HUES6 (cell line): Measurements from ENCODE around the gene PCDH1.
A peak's percentile ranks its signal among the peaks of the same experiment; 100 is the strongest.

Experiments
- H3K27ac ChIP-seq: 2 replicates; pipeline ENCODE4 v1.7.0; 2013; ENCODE audit warnings: low read depth, mild to moderate bottlenecking, low read length, inconsistent platforms
- H3K27me3 ChIP-seq: 2 replicates; pipeline ENCODE4 v1.6.1; 2013; ENCODE audit warnings: low read length; ENCODE audit not compliant: control insufficient read depth, insufficient read depth
- H3K36me3 ChIP-seq: 2 replicates; pipeline ENCODE4 v1.6.1; 2013; ENCODE audit warnings: low read length; ENCODE audit not compliant: control insufficient read depth, insufficient read depth
- H3K4me1 ChIP-seq: 2 replicates; pipeline ENCODE4 v1.6.1; 2013; ENCODE audit warnings: low read length; ENCODE audit not compliant: control insufficient read depth, insufficient read depth
- H3K4me3 ChIP-seq: 2 replicates; pipeline ENCODE4 v1.5.1; 2013; ENCODE audit warnings: low read depth, low read length
- H3K9ac ChIP-seq: one replicate; pipeline ENCODE4 v1.6.1; 2013; ENCODE audit warnings: mild to moderate bottlenecking, low read length
- H3K9me3 ChIP-seq: 2 replicates; pipeline ENCODE4 v1.6.1; 2013; ENCODE audit warnings: low read depth, low read length; ENCODE audit not compliant: control insufficient read depth, insufficient read depth

The PCDH1 gene

GRCh38 chr5:141840280-141840812, 37.9 kb downstream of the PCDH1 start:
- Histone ChIP-seq H3K4me3 (no peak overlapping the region), H3K9me3 (no peaks in the 10 kb centered on the region), H3K36me3 (no peaks in the 10 kb centered on the region), H3K27me3 (no peaks in the 10 kb centered on the region), H3K27ac (peak overlapping the region; percentile 86), H3K9ac (no peak overlapping the region), H3K4me1 (peaks cover 92% of the 10 kb centered on the region)

GRCh38 chr5:141839015-141839513, 39.1 kb downstream of the PCDH1 start:
- Histone ChIP-seq H3K9me3 (no peaks in the 10 kb centered on the region), H3K27me3 (no peaks in the 10 kb centered on the region), H3K27ac (peak overlapping the region; percentile 86), H3K9ac (peak overlapping the region; percentile 73), H3K36me3 (no peaks in the 10 kb centered on the region), H3K4me3 (peak overlapping the region; percentile 40), H3K4me1 (peaks cover 84% of the 10 kb centered on the region)

GRCh38 chr5:141838326-141839014, 39.7 kb downstream of the PCDH1 start:
- peak overlapping the region; percentile 73 for H3K9ac ChIP-seq
- H3K9me3 ChIP-seq: no peaks in the 10 kb centered on the region
- peak overlapping the region; percentile 40 for H3K4me3 ChIP-seq
- H3K36me3 ChIP-seq: no peaks in the 10 kb centered on the region
- no peaks in the 10 kb centered on the region for H3K27me3 ChIP-seq
- peak overlapping the region; percentile 86 for H3K27ac ChIP-seq
- peaks cover 78% of the 10 kb centered on the region for H3K4me1 ChIP-seq

DNA sequence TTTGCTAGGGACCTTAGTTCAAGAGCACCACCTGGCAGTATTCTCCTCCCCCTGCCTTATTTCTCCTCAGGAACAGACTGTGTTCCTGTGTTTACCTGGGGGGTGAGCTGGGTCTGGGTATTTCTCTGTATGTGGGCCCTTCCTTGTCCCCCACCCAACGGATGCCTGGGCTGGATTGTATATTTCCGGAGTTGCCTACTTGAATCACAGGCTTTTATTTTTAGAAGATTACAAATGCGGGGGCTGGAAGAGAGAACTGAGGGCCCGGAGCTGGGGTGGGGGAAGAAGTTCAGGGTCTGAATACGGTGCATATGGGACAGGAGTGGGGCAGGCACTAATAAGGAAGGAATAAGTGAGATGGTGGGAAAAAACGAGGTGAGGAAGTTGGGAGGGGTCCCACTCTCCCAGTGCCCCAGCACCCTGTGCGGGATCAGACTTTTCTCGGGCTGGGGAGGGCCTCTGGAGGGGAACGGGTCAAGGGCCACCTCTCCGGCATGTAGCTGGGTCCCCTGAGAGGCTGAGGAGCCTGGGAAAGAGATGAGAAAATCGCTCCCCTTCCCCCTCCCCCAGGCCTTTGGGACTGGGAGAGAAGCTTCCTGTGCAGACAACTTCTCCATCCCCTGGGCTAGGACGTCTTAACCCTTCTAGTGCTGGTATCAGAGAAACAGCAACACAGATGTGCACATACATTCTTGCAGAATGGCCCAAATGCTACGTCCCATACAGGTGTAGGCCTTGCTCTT, 42.1 kb downstream of the PCDH1 start:
- no peaks in the 10 kb centered on the region for H3K36me3 ChIP-seq
- H3K27ac ChIP-seq: no peak overlapping the region
- H3K4me1 ChIP-seq: peaks cover 60% of the 10 kb centered on the region
- H3K4me3 ChIP-seq: no peak overlapping the region
- no peaks in the 10 kb centered on the region for H3K27me3 ChIP-seq
- no peak overlapping the region for H3K9ac ChIP-seq
- peaks cover 3% of the 10 kb centered on the region; the same call in 1 of the 2 replicates for H3K9me3 ChIP-seq

DNA sequence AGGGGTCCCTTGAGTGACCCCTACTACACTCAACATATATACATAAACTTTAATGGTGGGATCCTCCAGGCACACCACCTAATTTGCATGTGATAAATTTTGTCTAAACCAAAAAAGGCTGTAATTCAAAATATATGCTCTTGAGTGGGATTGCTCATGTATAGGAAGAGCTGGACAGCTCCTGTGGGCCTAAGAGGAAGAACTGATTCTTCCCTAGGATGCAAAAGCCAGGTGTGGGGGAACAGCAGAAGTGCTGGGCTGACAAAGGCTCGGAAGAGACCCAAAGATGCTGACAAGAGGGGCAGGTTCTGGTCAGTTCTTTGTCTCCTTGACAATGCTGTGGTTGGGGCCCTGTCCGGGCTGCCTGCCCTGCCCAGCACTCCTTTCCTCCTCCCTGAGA, 43.9 kb downstream of the PCDH1 start:
- H3K27ac ChIP-seq: no peak overlapping the region

GRCh38 chr5:141832131-141832530, 46.1 kb downstream of the PCDH1 start:
- Histone ChIP-seq H3K9me3 (peaks cover 3% of the 10 kb centered on the region; the same call in 1 of the 2 replicates), H3K9ac (no peak overlapping the region), H3K36me3 (no peaks in the 10 kb centered on the region), H3K27me3 (no peaks in the 10 kb centered on the region), H3K4me3 (no peak overlapping the region), H3K4me1 (peaks cover 28% of the 10 kb centered on the region), H3K27ac (no peak overlapping the region)

More for the DNA sequence above, 43.9 kb downstream of the PCDH1 start:
- no peak overlapping the region for H3K9ac ChIP-seq
- H3K27me3 ChIP-seq: no peaks in the 10 kb centered on the region
- peaks cover 3% of the 10 kb centered on the region; the same call in 1 of the 2 replicates for H3K9me3 ChIP-seq
- H3K4me1 ChIP-seq: peaks cover 45% of the 10 kb centered on the region
- H3K36me3 ChIP-seq: no peaks in the 10 kb centered on the region
- no peak overlapping the region for H3K4me3 ChIP-seq

GRCh38 chr5:141828162-141828561, 50.0 kb downstream of the PCDH1 start:
- Histone ChIP-seq H3K27me3 (no peaks in the 10 kb centered on the region), H3K9me3 (peaks cover 3% of the 10 kb centered on the region; the same call in 1 of the 2 replicates), H3K27ac (no peak overlapping the region), H3K9ac (no peak overlapping the region), H3K4me3 (no peak overlapping the region), H3K4me1 (peaks cover 28% of the 10 kb centered on the region), H3K36me3 (no peaks in the 10 kb centered on the region)

GRCh38 chr5:141826674-141827073, 51.5 kb downstream of the PCDH1 start:
- Histone ChIP-seq H3K9ac (no peak overlapping the region), H3K4me3 (no peak overlapping the region), H3K9me3 (no peaks in the 10 kb centered on the region), H3K27me3 (no peaks in the 10 kb centered on the region), H3K27ac (no peak overlapping the region), H3K4me1 (peaks cover 33% of the 10 kb centered on the region), H3K36me3 (no peaks in the 10 kb centered on the region)

GRCh38 chr5:141825791-141826560, 52.2 kb downstream of the PCDH1 start:
- Histone ChIP-seq H3K27ac (no peak overlapping the region), H3K27me3 (no peaks in the 10 kb centered on the region), H3K9me3 (no peaks in the 10 kb centered on the region), H3K4me3 (no peak overlapping the region), H3K9ac (no peak overlapping the region), H3K4me1 (peaks cover 39% of the 10 kb centered on the region), H3K36me3 (no peaks in the 10 kb centered on the region)

- Histone ChIP-seq H3K9ac (no peak overlapping the region), H3K4me1 (peaks cover 40% of the 10 kb centered on the region), H3K9me3 (no peaks in the 10 kb centered on the region), H3K36me3 (no peaks in the 10 kb centered on the region), H3K27ac (no peak overlapping the region), H3K4me3 (no peak overlapping the region), H3K27me3 (no peaks in the 10 kb centered on the region)
Observed at GRCh38 chr5:141825241-141825671, 53.0 kb downstream of the PCDH1 start.
